OCI-M1 (cell line): ENCODE results near the gene ADAM30.

Experiments used
- DNase-seq: peaks from one replicate; lab custom pipeline; 2025; lab: John Stamatoyannopoulos, UW

Gene ADAM30

DNA sequence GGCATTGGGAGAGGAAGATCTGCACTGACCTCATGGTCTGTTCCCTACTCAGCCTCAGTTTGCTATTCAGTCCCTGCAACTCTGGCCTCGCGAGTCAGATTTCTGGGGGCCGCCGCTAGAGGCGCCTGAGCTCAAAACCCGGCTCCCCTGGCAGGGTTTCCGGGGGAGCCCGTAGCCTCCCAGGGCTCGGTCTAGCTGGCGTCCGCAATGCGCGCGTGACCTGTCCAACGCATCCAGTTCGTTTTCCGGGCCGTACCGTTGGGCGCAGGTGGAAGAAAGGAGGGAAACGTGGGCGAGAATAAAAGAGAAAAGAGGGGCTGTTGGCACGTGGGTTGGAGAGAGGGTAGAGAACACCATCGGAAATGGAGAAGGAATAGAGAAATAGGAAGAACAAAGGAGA lies at the start of gene ADAM30:
TSS of gene ADAM30 (minus strand) at position 213 of the 400 bp plus-strand sequence. CDS start at position 34, 179 bp downstream.
- DNase-seq = no peak

DNA sequence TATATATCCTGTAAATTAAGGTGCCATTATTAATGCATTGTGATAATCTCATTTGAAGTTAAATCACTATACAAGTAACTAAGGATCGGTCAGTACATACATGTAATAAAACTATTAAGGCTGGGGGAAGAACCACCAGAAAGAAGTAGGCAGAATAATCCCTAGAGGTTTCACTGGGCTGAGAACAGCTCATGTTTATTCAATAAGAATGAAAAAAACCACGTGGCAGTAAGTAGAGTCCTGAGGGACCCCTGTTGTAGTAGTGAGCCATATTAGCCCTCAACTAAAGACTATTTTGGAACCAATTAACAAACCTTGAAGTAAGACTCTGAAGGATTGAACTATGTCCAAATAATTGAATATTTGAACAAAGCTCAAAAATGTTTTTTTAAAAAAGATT lies 46.9 kb upstream of the ADAM30 start:
- DNase-seq = no peak

- DNase-seq = no peak
These were observed 45.1 kb upstream of the ADAM30 start for GRCh38 chr1:119941392-119941791.

- DNase-seq = no peak
These were observed 44.4 kb upstream of the ADAM30 start for GRCh38 chr1:119940697-119941096.

- DNase-seq = no peak
These were observed 40.9 kb upstream of the ADAM30 start for GRCh38 chr1:119937198-119937597.

- no peak for DNase-seq
These were observed 39.6 kb upstream of the ADAM30 start for GRCh38 chr1:119935915-119936314.

GRCh38 chr1:119935373-119935772 lies 39.1 kb upstream of the ADAM30 start:
- no peak for DNase-seq

- peak; percentile 12 for DNase-seq
These were observed 37.1 kb upstream of the ADAM30 start for GRCh38 chr1:119933397-119933796.

DNA sequence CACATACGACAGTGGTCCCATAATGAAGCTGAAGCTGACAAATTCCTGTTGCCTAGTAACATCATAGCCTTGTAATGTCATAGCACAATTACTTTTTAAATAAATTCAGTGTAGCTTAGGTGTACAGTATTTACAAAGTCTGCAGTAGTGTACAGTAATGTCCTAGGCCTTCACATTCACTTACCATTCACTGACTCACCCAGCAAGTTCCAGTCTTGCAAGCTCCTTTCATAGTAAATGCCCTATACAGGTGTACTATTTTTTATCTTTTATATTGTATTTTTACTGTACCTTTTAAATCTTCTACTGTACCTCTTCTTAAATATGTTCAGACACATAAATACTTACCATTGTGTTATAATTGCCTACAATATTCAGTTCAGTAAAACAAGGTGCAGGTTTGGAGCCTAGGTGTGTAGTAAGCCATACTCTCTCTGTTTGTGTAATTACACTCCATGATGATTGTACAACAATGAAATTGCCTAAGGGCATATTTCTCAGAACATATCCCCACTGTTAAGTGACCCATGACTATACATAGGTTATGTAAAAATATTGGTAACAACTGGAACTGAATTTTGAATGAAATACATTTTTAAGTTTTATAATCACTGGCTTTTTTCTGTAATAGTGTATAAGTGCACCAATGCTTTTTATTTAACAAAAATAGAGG lies 33.5 kb upstream of the ADAM30 start:
- DNase-seq = no peak

DNA sequence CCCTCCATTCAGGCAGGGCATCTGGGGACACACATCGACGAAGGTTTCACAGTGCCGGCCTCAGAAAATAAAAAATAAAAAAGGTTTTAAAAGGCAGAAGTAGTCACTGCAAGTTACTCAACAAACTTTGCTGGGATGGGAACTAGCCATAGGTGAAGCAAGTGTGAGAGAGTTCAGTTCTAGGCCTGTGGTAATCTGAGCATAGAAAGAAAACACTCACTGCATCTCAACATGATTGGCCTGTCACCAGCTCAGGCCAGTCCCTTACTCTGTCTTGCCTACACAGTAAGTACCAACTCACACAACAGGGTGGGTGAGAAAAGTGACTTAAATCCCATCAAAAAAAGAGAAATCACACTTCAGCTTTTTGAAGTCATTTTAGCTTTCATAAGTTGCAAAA lies 30.2 kb upstream of the ADAM30 start:
- DNase-seq = no peak

DNA sequence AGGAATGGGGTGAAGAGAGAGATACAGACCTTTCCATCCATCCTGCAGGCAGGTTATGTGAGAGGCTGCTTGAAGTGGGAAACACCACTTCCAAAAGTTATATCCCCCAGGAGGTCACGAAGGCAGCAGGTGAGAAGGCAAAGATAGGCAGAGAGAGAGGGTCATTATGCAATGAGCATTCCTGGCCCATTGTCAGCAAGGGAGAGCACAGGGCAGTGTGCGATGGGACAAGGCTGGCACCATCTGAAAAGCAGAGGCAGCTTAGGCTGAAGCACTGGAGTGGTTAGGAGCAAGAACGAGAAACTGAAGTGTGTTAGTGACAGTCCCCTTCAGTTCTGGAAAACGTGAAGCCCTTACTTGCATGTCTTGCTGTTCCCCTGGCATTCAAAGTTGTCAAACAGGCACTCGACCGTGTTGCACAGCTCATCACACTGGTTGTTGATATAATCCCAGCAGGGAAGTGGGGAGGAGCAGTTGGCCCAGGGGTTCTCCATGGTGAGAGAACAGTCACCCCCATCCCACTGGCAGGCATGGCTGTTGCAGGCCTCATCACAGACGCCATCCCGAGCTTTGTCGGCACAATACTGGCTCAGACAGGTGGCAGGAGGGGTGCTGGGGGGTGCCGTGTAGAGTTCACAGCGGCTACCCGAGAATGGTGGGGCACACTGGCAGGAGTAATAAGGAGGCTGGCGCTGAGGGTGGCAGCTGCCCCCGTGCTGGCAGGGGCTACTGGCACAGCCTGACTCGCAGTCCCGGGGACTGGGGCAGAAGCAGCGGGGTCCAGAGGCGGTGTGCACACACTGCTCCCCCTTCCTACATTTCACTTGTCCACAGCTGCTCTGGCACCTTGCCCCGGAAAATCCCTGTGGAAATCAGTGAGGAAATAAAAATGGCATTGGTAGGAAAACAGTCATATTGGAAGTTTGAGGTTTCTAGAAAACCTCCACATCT lies 28.9 kb upstream of the ADAM30 start:
- DNase-seq = no peak

GRCh38 chr1:119920104-119920968 lies 24.0 kb upstream of the ADAM30 start:
- no peak for DNase-seq

DNA sequence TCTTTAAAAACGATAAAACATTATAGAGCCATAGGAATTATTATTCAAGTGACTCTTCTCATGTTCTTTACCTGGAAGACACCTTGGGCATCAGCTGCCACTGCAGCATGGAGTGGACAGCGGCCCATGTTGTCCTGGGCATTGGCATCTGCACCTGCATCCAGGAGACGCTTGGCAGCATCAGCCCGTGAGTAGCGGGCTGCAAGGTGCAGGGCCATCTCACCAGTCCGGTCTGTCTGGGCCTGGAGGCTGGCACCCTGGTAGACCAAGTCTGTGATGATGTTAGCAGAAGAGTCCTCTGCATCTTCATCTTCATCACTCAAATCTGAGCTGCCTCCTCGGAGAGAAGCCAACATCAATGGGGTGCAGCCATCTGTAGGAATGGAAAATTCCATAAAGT lies 22.9 kb upstream of the ADAM30 start:
- no peak for DNase-seq

- DNase-seq = no peak
These were observed 22.0 kb upstream of the ADAM30 start for GRCh38 chr1:119918301-119918700.

GRCh38 chr1:119917304-119918055 lies 21.2 kb upstream of the ADAM30 start:
- no peak for DNase-seq

GRCh38 chr1:119915517-119915916 lies 19.2 kb upstream of the ADAM30 start:
- DNase-seq = no peak

GRCh38 chr1:119914071-119914470 lies 17.8 kb upstream of the ADAM30 start:
- DNase-seq = no peak

GRCh38 chr1:119912963-119913362 lies 16.6 kb upstream of the ADAM30 start:
- DNase-seq = no peak

GRCh38 chr1:119911775-119912174 lies 15.5 kb upstream of the ADAM30 start:
- DNase-seq = no peak

DNA sequence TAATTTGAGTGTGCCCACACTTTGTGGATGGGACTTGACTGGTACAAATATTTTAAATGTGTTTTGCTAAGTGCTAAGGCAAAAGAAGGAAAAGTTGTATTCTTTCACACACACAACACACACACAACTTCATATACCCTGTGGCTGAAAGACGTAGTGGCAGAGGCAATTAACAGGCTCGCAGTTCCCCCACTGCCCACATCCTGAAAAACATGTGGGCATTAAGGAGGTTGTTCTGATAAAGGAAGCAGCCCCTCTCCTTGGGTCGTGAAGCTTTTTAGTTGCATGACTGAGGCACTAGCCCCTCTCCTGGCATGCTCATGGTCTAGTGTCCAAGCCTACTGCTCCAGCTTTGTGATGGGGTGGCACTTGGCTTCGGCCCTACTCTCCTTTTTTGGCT lies 14.3 kb upstream of the ADAM30 start:
- no peak for DNase-seq

DNA sequence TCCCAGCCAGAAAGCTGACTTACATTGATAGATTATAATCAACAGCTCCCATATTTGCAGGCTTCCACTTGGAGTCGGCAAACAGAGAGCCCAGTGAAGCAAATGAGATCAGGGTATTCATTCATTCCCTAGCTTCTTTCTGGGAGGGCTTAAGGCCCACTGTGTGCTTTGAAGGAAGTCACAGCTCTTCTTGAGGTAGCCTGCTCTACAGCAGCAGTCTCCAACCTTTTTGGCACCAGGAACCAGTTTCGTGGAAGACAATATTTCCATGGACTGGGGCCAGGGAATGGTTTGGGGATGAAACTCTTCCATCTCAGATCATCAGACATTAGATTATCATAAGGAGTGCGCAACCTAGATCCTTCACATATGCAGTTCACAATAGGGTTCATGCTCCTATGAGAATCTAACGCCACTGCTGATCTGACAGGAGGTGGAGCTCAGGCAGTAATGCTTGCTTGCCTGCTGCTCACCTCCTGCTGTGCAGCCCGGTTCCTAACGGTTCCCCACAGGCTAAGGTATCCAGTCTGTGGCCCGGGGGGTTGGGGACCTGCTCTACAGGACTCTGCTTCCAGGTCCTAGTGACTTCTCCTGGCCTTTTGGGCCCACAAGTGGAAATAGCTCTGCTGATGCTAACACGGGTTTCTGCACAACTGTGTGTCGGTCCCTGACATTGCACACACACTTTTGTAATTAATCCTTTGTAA lies 13.7 kb upstream of the ADAM30 start:
- no peak for DNase-seq
